Hepatocyte (in vitro differentiated cells): Measurements from ENCODE around the gene KRT85. TPM values are rescaled to one million over a fixed set of nuclear protein-coding genes. Genes with fewer than 3 reads are reported as not detected.

ENCODE experiments used
- DNase-seq: peaks from one replicate; pipeline ENCODE4 v3.0.0-alpha.2; 2016; ENCODE audit warnings: low spot score
- H2AFZ ChIP-seq: fragments of 200-600 bp; sonication (generic); 2 replicates; pipeline ENCODE4 v1.6.0; 2016; ENCODE audit warnings: antibody characterized with exemption, mild to moderate bottlenecking
- H3K27ac ChIP-seq: fragments of 200-600 bp; sonication (generic); 2 replicates; pipeline ENCODE4 v1.5.1; 2016; ENCODE audit warnings: mild to moderate bottlenecking
- H3K27me3 ChIP-seq: fragments of 200-600 bp; sonication (generic); 2 replicates; pipeline ENCODE4 v1.6.1; 2016
- H3K36me3 ChIP-seq: fragments of 200-600 bp; sonication (generic); replicated peaks from 2 replicates; pipeline ENCODE4 v1.5.1; 2016; ENCODE audit warnings: low read depth; ENCODE audit not compliant: insufficient read depth
- H3K4me1 ChIP-seq: fragments of 200-600 bp; sonication (generic); 2 replicates; pipeline ENCODE4 v1.5.1; 2016; ENCODE audit warnings: mild to moderate bottlenecking, moderate library complexity; ENCODE audit not compliant: insufficient read depth
- H3K4me2 ChIP-seq: fragments of 200-600 bp; sonication (generic); 2 replicates; pipeline ENCODE4 v1.6.0; 2016
- H3K4me3 ChIP-seq: fragments of 200-600 bp; sonication (generic); 2 replicates; pipeline ENCODE4 v1.5.1; 2016; ENCODE audit warnings: mild to moderate bottlenecking
- H3K79me2 ChIP-seq: fragments of 200-600 bp; sonication (generic); 2 replicates; pipeline ENCODE4 v1.6.0; 2017; ENCODE audit warnings: mild to moderate bottlenecking
- H3K9me2 ChIP-seq: fragments of 200-600 bp; sonication (generic); replicated peaks from 2 replicates; pipeline ENCODE4 v1.6.0; 2017; ENCODE audit warnings: mild to moderate bottlenecking; ENCODE audit not compliant: insufficient read depth
- H3K9me3 ChIP-seq: fragments of 200-600 bp; sonication (generic); 2 replicates; pipeline ENCODE4 v1.5.1; 2016; ENCODE audit warnings: low read depth, mild to moderate bottlenecking
- H4K20me1 ChIP-seq: fragments of 200-600 bp; sonication (generic); 2 replicates; pipeline ENCODE4 v1.6.0; 2016; ENCODE audit warnings: mild to moderate bottlenecking; ENCODE audit not compliant: insufficient read depth, poor library complexity, severe bottlenecking
- CTCF ChIP-seq: fragments of 200-600 bp; sonication (generic); IDR thresholded peaks from 2 replicates; pipeline ENCODE4 v1.5.1; 2016; ENCODE audit warnings: antibody characterized with exemption, mild to moderate bottlenecking; ENCODE audit not compliant: poor library complexity
- EZH2 ChIP-seq: fragments of 200-600 bp; sonication (generic); IDR thresholded peaks from 2 replicates; pipeline ENCODE4 v1.6.1; 2016; ENCODE audit warnings: antibody characterized with exemption, mild to moderate bottlenecking, borderline replicate concordance
- EZH2phosphoT487 ChIP-seq: fragments of 200-600 bp; sonication (generic); IDR thresholded peaks from one replicate; pipeline ENCODE4 v1.6.1; 2018; ENCODE audit warnings: antibody characterized with exemption, mild to moderate bottlenecking, low read depth, moderate library complexity; ENCODE audit not compliant: unreplicated experiment, severe bottlenecking
- WGBS: methylation state at CpG from one replicate; pipeline ENCODE4 v1.1.6; 2016; ENCODE audit warnings: low lambda C conversion rate; ENCODE audit errors: missing lambda C conversion rate; 5-methylcytosine and 5-hydroxymethylcytosine counted together
- polyA plus RNA-seq: library from polyadenylated mRNA; unstranded; fragments of >200 nt; fragmentation: Nextera tagmentation; extraction: Ambion mirVana; gene quantifications from 2 replicates; pipeline ENCODE4 v1.2.1, GENCODE V29; 2016
- total RNA-seq: library from RNA; depleted of rRNA; stranded (reverse); fragments of >200 nt; gene quantifications from 2 replicates; pipeline ENCODE4 v1.2.3, GENCODE V29; 2014

The KRT85 gene
- total and polyA plus RNA-seq, 2 experiments from 2014 or later = not detected

- WGBS = 21% methylated on average over 3 of the region's 3 CpGs
Measured at GRCh38 chr12:52333321-52333720, 34.0 kb downstream of the KRT85 start.

GRCh38 chr12:52332381-52332780, 34.9 kb downstream of the KRT85 start:
- H3K4me1 ChIP-seq = no peaks in the 10 kb centered on the region
- H3K27me3 ChIP-seq = no peaks in the 10 kb centered on the region
- no peaks in the 10 kb centered on the region for H3K9me3 ChIP-seq
- no peaks in the 10 kb centered on the region for H4K20me1 ChIP-seq
- H3K27ac ChIP-seq = no peak overlapping the region
- no peaks in the 10 kb centered on the region for H3K79me2 ChIP-seq
- H3K9me2 ChIP-seq = no peaks in the 10 kb centered on the region
- WGBS = 100% methylated on average over 1 of the region's 1 CpG
- no peak for DNase-seq
- H2AFZ ChIP-seq = no peak overlapping the region
- H3K4me2 ChIP-seq = no peak overlapping the region
- no peaks in the 10 kb centered on the region for H3K36me3 ChIP-seq
- TF ChIP-seq EZH2phosphoT487 (no peak), CTCF (no peak), EZH2 (no peak)
- no peak overlapping the region for H3K4me3 ChIP-seq

More at GRCh38 chr12:52333321-52333720, 34.0 kb downstream of the KRT85 start:
- Histone ChIP-seq H3K4me1 (no peaks in the 10 kb centered on the region), H3K9me2 (no peaks in the 10 kb centered on the region), H4K20me1 (no peaks in the 10 kb centered on the region), H3K27me3 (no peaks in the 10 kb centered on the region), H3K9me3 (no peaks in the 10 kb centered on the region), H3K36me3 (no peaks in the 10 kb centered on the region), H3K79me2 (no peaks in the 10 kb centered on the region), H3K27ac (no peak overlapping the region), H3K4me2 (no peak overlapping the region), H2AFZ (no peak overlapping the region), H3K4me3 (no peak overlapping the region)
- no peak for DNase-seq
- TF ChIP-seq EZH2 (no peak), EZH2phosphoT487 (no peak), CTCF (no peak)

- Histone ChIP-seq H3K27ac (no peak overlapping the region), H3K9me3 (no peaks in the 10 kb centered on the region), H3K9me2 (no peaks in the 10 kb centered on the region), H3K4me1 (no peaks in the 10 kb centered on the region), H2AFZ (no peak overlapping the region), H3K79me2 (no peaks in the 10 kb centered on the region), H3K36me3 (no peaks in the 10 kb centered on the region), H3K4me2 (no peak overlapping the region), H3K27me3 (no peaks in the 10 kb centered on the region), H3K4me3 (no peak overlapping the region), H4K20me1 (no peaks in the 10 kb centered on the region)
- 95% methylated on average over 3 of the region's 3 CpGs for WGBS
- TF ChIP-seq EZH2phosphoT487 (no peak), CTCF (no peak), EZH2 (no peak)
- DNase-seq = no peak
Measured at GRCh38 chr12:52331833-52332232, 35.4 kb downstream of the KRT85 start.

GRCh38 chr12:52331039-52331438, 36.2 kb downstream of the KRT85 start:
- no peaks in the 10 kb centered on the region for H3K79me2 ChIP-seq
- no peaks in the 10 kb centered on the region for H3K9me2 ChIP-seq
- H3K9me3 ChIP-seq = no peaks in the 10 kb centered on the region
- no peaks in the 10 kb centered on the region for H3K27me3 ChIP-seq
- H3K4me1 ChIP-seq = no peaks in the 10 kb centered on the region
- TF ChIP-seq CTCF = no peak
- H4K20me1 ChIP-seq = no peaks in the 10 kb centered on the region
- no peak overlapping the region for H3K4me2 ChIP-seq
- H3K36me3 ChIP-seq = no peaks in the 10 kb centered on the region
- H3K4me3 ChIP-seq = no peak overlapping the region
- 0% methylated on average over 1 of the region's 1 CpG for WGBS
- H3K27ac ChIP-seq = no peak overlapping the region
- H2AFZ ChIP-seq = no peak overlapping the region
- no peak for DNase-seq
